ENCODE results near the gene CEP250.

CEP250 gene

GRCh38 chr20:35560105-35560511 lies 104.7 kb downstream of the CEP250 start:
- in situ Hi-C loops (cut with MboI; ENCODE audit: low sequenced_read_pairs) = no loop called here

GRCh38 chr20:35560541-35560940 lies 105.1 kb downstream of the CEP250 start:
- in situ Hi-C loops (cut with MboI; ENCODE audit: low sequenced_read_pairs) = no loop called here

GRCh38 chr20:35561268-35561667 lies 105.9 kb downstream of the CEP250 start:
- in situ Hi-C loops (cut with MboI; ENCODE audit: low sequenced_read_pairs) = no loop called here

DNA sequence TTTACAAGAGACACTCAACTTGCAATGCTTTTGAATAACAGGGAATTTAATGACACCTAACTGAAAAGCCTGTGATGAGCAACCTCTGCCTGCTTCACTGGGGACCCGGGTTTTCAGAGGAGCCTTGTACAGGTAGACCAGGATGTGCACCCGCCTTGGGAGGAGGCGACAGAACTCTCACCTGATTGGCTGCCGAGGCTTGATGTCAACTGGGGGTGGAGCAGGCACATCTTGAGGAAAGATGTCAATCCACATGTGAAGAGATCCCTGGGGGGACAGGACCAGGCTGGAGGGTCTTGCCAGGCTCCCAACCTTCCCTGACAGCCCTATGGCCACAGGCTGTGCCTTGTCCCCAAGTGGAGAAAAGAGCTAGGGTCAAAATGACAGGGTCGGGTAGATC lies 106.3 kb downstream of the CEP250 start:
- in situ Hi-C loops (cut with MboI; ENCODE audit: low sequenced_read_pairs) = no loop called here

DNA sequence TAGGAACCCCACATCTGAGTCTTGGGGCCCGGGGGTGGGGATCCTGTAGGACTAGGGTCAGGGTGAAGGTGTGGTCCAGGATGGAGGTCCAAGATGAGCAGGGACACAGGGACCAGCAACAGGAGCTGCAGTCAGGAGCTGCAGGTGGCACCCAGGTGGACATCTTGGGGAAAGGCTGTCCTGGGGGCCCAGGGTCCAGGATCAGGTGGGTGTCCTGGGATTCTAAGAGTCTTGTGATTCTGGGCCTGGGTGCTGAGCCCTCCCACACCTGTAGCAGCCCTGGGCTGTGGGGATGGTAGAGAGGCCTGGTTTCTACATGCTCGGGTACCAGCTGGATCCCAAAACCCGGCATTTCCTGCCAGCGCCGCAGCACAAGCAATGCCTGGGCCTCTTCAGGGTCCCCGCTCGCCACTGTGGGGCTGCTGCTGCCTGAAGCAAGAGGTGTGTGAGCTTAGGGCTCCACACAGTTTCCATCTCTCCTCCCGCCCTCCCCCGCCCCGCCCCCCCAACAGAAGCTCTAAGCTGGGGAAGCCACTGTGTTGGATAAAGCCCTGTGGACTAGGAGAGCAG lies 107.2 kb downstream of the CEP250 start:
- in situ Hi-C loops (cut with MboI; ENCODE audit: low sequenced_read_pairs) = no loop called here

DNA sequence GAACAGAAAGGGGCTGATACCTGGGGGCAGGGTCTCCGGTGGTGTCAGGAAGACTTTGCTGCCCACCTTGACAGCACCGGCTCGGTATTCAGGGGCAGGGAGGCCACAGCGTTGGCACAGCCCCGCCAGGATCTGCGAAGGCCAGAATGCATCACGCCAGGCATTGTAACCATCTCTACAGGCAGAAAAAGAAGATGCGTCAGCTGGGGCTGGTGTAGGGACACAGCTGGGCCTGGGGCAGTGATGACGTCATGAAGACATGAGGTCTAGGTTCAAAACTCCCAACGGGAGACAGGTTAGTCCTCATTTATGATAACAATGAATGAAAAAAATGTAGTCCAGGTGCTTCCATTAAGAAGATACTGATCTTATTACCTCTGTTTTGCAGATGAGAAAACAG lies 108.4 kb downstream of the CEP250 start:
- in situ Hi-C loops (cut with MboI; ENCODE audit: low sequenced_read_pairs) = no loop called here

GRCh38 chr20:35564905-35565304 lies 109.5 kb downstream of the CEP250 start:
- in situ Hi-C loops (cut with MboI; ENCODE audit: low sequenced_read_pairs) = no loop called here

DNA sequence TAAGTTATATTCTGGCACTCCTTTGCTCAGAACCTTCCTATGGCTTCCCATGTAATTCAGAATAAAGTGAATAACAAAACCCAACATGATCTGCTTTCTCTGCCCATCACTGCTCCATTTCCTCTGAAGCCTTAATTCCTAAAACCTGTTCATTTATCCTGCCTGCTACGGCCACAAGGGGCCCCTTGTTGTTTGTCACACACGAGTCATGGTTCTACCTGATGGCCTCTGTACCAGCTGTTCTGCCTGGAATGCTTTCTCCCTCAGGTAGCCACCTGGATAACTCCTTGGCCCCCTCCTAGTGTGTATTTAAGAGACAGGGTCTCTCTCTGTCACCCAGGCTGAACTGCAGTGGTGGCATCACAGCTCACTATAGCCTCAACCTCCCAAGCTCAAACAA lies 113.2 kb downstream of the CEP250 start:
- in situ Hi-C loops (cut with MboI; ENCODE audit: low sequenced_read_pairs) = no loop called here
